Keratinocyte (primary cell): ENCODE results near the gene CHRNA1. TPM values are rescaled to one million over a fixed set of nuclear protein-coding genes. Genes with fewer than 3 reads are reported as not detected.

Experiments used
- DNase-seq: peaks from one replicate; pipeline ENCODE4 v3.0.0-alpha.2; 2011; ENCODE audit warnings: low read depth, missing footprints, low spot score
- FAIRE-seq: peaks from 2 replicates; lab custom pipeline; 2011; peaks lifted over from hg19 to GRCh38; lab: Jason Lieb, UNC
- H2AFZ ChIP-seq: 2 replicates; pipeline ENCODE4 v1.6.0; 2012; ENCODE audit warnings: low read length, control low read depth, inconsistent platforms; ENCODE audit not compliant: control insufficient read depth
- H3K27ac ChIP-seq: 2 replicates; pipeline ENCODE4 v1.5.1; 2011; ENCODE audit warnings: low read length; ENCODE audit not compliant: control insufficient read depth, insufficient read depth
- H3K27me3 ChIP-seq: 3 replicates; pipeline ENCODE4 v1.6.0; 2011; ENCODE audit warnings: low read length; ENCODE audit not compliant: control insufficient read depth, insufficient read depth; ENCODE audit errors: extremely low read depth
- H3K36me3 ChIP-seq, 2 experiments: 2 replicates in 1 of 2; 3 replicates in 1 of 2; pipeline ENCODE4 v1.5.1; 2011; ENCODE audit warnings: low read length in 2 of 2, mild to moderate bottlenecking in 1 of 2; ENCODE audit not compliant: control insufficient read depth in 2 of 2, insufficient read depth in 2 of 2; ENCODE audit errors: extremely low read depth in 1 of 2
- H3K4me1 ChIP-seq: 3 replicates; pipeline ENCODE4 v1.5.1; 2011; ENCODE audit warnings: low read length; ENCODE audit not compliant: control insufficient read depth, insufficient read depth; ENCODE audit errors: extremely low read depth
- H3K4me2 ChIP-seq: 3 replicates; pipeline ENCODE4 v1.6.0; 2011; ENCODE audit warnings: low read depth, low read length; ENCODE audit not compliant: control insufficient read depth, insufficient read depth; ENCODE audit errors: extremely low read depth
- H3K4me3 ChIP-seq, 3 experiments: fragments of 200-600 bp in 1 of 3; sonication (generic) in 1 of 3; 2 replicates in 2 of 3; 3 replicates in 1 of 3; pipeline ENCODE4 v1.5.1; 2011 to 2016; ENCODE audit warnings: low read length in 3 of 3, mild to moderate bottlenecking in 3 of 3, control low read depth in 2 of 3, inconsistent platforms in 1 of 3, low read depth in 1 of 3, mixed read lengths in 1 of 3, mixed run types in 1 of 3, moderate library complexity in 1 of 3; ENCODE audit not compliant: control insufficient read depth in 2 of 3, insufficient read depth in 2 of 3; ENCODE audit errors: extremely low read depth in 1 of 3
- H3K79me2 ChIP-seq: 2 replicates; pipeline ENCODE4 v1.6.0; 2012; ENCODE audit warnings: low read length; ENCODE audit not compliant: control insufficient read depth, insufficient read depth
- H3K9ac ChIP-seq: 3 replicates; pipeline ENCODE4 v1.6.0; 2011; ENCODE audit warnings: low read length; ENCODE audit not compliant: control insufficient read depth, insufficient read depth; ENCODE audit errors: extremely low read depth
- H3K9me1 ChIP-seq: 3 replicates; pipeline ENCODE4 v1.6.0; 2011; ENCODE audit warnings: low read length; ENCODE audit not compliant: control insufficient read depth, insufficient read depth; ENCODE audit errors: extremely low read depth
- H3K9me3 ChIP-seq: 2 replicates; pipeline ENCODE4 v1.5.1; 2012; ENCODE audit warnings: low read depth, low read length; ENCODE audit not compliant: control insufficient read depth
- H4K20me1 ChIP-seq: 3 replicates; pipeline ENCODE4 v1.6.0; 2011; ENCODE audit warnings: low read length; ENCODE audit not compliant: control insufficient read depth, insufficient read depth; ENCODE audit errors: extremely low read depth
- CTCF ChIP-seq, 3 experiments: IDR thresholded peaks in 1 of 3; conservative IDR thresholded peaks in 1 of 3; optimal IDR thresholded peaks in 1 of 3; 2 replicates in 2 of 3; 3 replicates in 1 of 3; pipeline versions ENCODE3 to v1.5.1; 2011; ENCODE audit warnings: low read length in 3 of 3, mild to moderate bottlenecking in 3 of 3, moderate library complexity in 2 of 3, control low read depth in 1 of 3, inconsistent platforms in 1 of 3; ENCODE audit not compliant: insufficient read depth in 2 of 3; ENCODE audit errors: extremely low read depth in 1 of 3
- EZH2 ChIP-seq: IDR thresholded peaks from one replicate; pipeline ENCODE4 v1.6.1; 2012; ENCODE audit warnings: inconsistent platforms, mild to moderate bottlenecking, low read length, moderate library complexity
- dilution Hi-C: fragments of 300-500 bp; cut with MboI; formaldehyde crosslinking; loops from one replicate; pipeline ENCODE4 v1.7.0; 2020; ENCODE audit warnings: low sequenced_read_pairs; ENCODE audit not compliant: extremely low pct_ligation_motif_present
- polyA plus RNA-seq, 5 experiments: library from polyadenylated mRNA; depleted of rRNA in 3 of 5; stranded (reverse) in 3 of 5; stranded (forward) in 1 of 5; unstranded in 1 of 5; fragments of >200 nt; gene quantifications; 1 replicate in 1 of 5; 2 replicates in 3 of 5; 3 replicates in 1 of 5; pipeline versions ENCODE4 v1.2.1 to v1.2.3, GENCODE V29; 2011 to 2012; ENCODE audit warnings: missing spikeins in 2 of 5, low read depth in 1 of 5, low replicate concordance in 1 of 5

Gene CHRNA1
- polyA plus RNA-seq, 1 donor (not counting 4 experiments of a cell fraction or from before 2014, with no cell fraction given): not detected

GRCh38 chr2:174759381-174760065 is 4.7 kb downstream of the CHRNA1 start:
- dilution Hi-C loops: loop anchor here (25.0 kb wide), 1 partner anchor 203 kb away; no protein-coding TSS in a partner anchor
- Histone ChIP-seq H3K4me1 (no peaks in the 10 kb centered on the region), H4K20me1 (no peaks in the 10 kb centered on the region), H3K79me2 (no peaks in the 10 kb centered on the region), H3K9ac (no peak overlapping the region), H2AFZ (no peak overlapping the region), H3K36me3 (no peaks in the 10 kb centered on the region), H3K27ac (no peak overlapping the region), H3K27me3 (no peaks in the 10 kb centered on the region), H3K9me1 (no peaks in the 10 kb centered on the region), H3K4me2 (no peak overlapping the region), H3K4me3 (no peak overlapping the region), H3K9me3 (no peaks in the 10 kb centered on the region)
- FAIRE-seq (no peak), DNase-seq (no peak)
- TF ChIP-seq EZH2: no peak
- no peak for TF ChIP-seq CTCF (optimal IDR thresholded peaks at IDR 0.05 in 1 of 3, IDR thresholded peaks at IDR 0.05 in 1 of 3, conservative IDR thresholded peaks at IDR 0.05 in 1 of 3; ENCODE audit: extremely low read depth in 1 of 3, insufficient read depth in 2 of 3, low read length in 3 of 3)

GRCh38 chr2:174756743-174757142 is 7.5 kb downstream of the CHRNA1 start:
- no peaks in the 10 kb centered on the region for H3K9me3 ChIP-seq
- H3K4me3 ChIP-seq: no peak overlapping the region
- H3K4me1 ChIP-seq: no peaks in the 10 kb centered on the region
- no peak for DNase-seq
- no peak for FAIRE-seq
- H2AFZ ChIP-seq: no peak overlapping the region
- no peak overlapping the region for H3K27ac ChIP-seq
- TF ChIP-seq CTCF (optimal IDR thresholded peaks at IDR 0.05 in 1 of 3, IDR thresholded peaks at IDR 0.05 in 1 of 3, conservative IDR thresholded peaks at IDR 0.05 in 1 of 3; ENCODE audit: extremely low read depth in 1 of 3, insufficient read depth in 2 of 3, low read length in 3 of 3) (no peak), EZH2 (no peak)
- no peak overlapping the region for H3K4me2 ChIP-seq
- H3K27me3 ChIP-seq: no peaks in the 10 kb centered on the region
- no peaks in the 10 kb centered on the region for H3K79me2 ChIP-seq
- no peaks in the 10 kb centered on the region for H3K36me3 ChIP-seq
- H4K20me1 ChIP-seq: no peaks in the 10 kb centered on the region
- H3K9me1 ChIP-seq: no peaks in the 10 kb centered on the region
- dilution Hi-C loops: loop anchor here (25.0 kb wide), 1 partner anchor 206 kb away; no protein-coding TSS in a partner anchor
- H3K9ac ChIP-seq: no peak overlapping the region
